WI38 (cell line): ENCODE results near the gene LIMA1.
"Not testable (repeated sequence)": the region's sequence is repeated elsewhere in the genome, so short reads cannot be mapped to it uniquely, and the experiment has no call there.

Experiments used
- H3K4me3 ChIP-seq: 2 replicates; pipeline ENCODE4 v1.5.1; 2011; ENCODE audit warnings: low read depth, mild to moderate bottlenecking, control low read depth, low read length
- CTCF ChIP-seq: IDR thresholded peaks from 2 replicates; pipeline ENCODE4 v1.5.1; 2012; ENCODE audit warnings: low read depth, mild to moderate bottlenecking, control low read depth, low read length

Gene LIMA1

GRCh38 chr12:50297027-50297426 lies 13.7 kb upstream of the LIMA1 start:
- no peak for TF ChIP-seq CTCF

GRCh38 chr12:50296554-50296953 lies 13.2 kb upstream of the LIMA1 start:
- H3K4me3 ChIP-seq = no peak overlapping the region
- TF ChIP-seq CTCF = no peak

More at GRCh38 chr12:50297027-50297426, 13.7 kb upstream of the LIMA1 start:
- no peak overlapping the region for H3K4me3 ChIP-seq

- TF ChIP-seq CTCF = no peak
- no peak overlapping the region for H3K4me3 ChIP-seq
These were observed 8.1 kb upstream of the LIMA1 start for GRCh38 chr12:50291377-50291776.

- not testable (repeated sequence) for H3K4me3 ChIP-seq
These were observed 7.4 kb upstream of the LIMA1 start for GRCh38 chr12:50290692-50291091.

GRCh38 chr12:50287271-50287670 lies 4.0 kb upstream of the LIMA1 start:
- no peak overlapping the region for H3K4me3 ChIP-seq
- TF ChIP-seq CTCF = no peak

- H3K4me3 ChIP-seq = no peak overlapping the region
- TF ChIP-seq CTCF = no peak
These were observed 1.9 kb upstream of the LIMA1 start for GRCh38 chr12:50285253-50285652.

- H3K4me3 ChIP-seq = peak overlapping the region; percentile 74
- no peak for TF ChIP-seq CTCF
These were observed 545 bp downstream of the LIMA1 start for GRCh38 chr12:50282721-50283228.

GRCh38 chr12:50279501-50279900 lies 3.8 kb downstream of the LIMA1 start:
- no peak for TF ChIP-seq CTCF
- H3K4me3 ChIP-seq = no peak overlapping the region
